Muscle of leg (tissue), 11 donors: Measurements from ENCODE around the gene HSD17B13. TPM values are rescaled to one million over a fixed set of nuclear protein-coding genes. Genes with fewer than 3 reads are reported as not detected.

Experiments used
- DNase-seq: peaks from one replicate; pipeline ENCODE4 v3.0.0; 2013
- H3K27ac ChIP-seq: one replicate; pipeline ENCODE4 v1.5.1; 2013; ENCODE audit warnings: mild to moderate bottlenecking, low read length, control low read depth
- H3K27me3 ChIP-seq: one replicate; pipeline ENCODE4 v1.6.1; 2013; ENCODE audit warnings: low read length; ENCODE audit not compliant: control insufficient read depth, insufficient read depth
- H3K36me3 ChIP-seq: one replicate; pipeline ENCODE4 v1.6.1; 2013; ENCODE audit warnings: low read length; ENCODE audit not compliant: control insufficient read depth, insufficient read depth
- H3K4me1 ChIP-seq: one replicate; pipeline ENCODE4 v1.6.1; 2013; ENCODE audit warnings: low read length; ENCODE audit not compliant: control insufficient read depth, insufficient read depth
- H3K4me3 ChIP-seq: one replicate; pipeline ENCODE4 v1.5.1; 2013; ENCODE audit warnings: low read length, control low read depth
- H3K9me3 ChIP-seq: replicated peaks from 2 replicates; pipeline ENCODE4 v1.6.1; 2013; ENCODE audit warnings: low read depth, low read length; ENCODE audit not compliant: control insufficient read depth
- whole genome bisulfite sequencing: methylation state at CpG from one replicate; pipeline ENCODE4 v1.1.5; 2013; ENCODE audit warnings: missing lambda C conversion rate; ENCODE audit not compliant: insufficient coverage; 5-methylcytosine and 5-hydroxymethylcytosine counted together
- polyA plus RNA-seq, 8 donors: library from polyadenylated mRNA; unstranded; fragments of 120-200 nt; gene quantifications; one replicate each; pipeline versions ENCODE4 v1.2.1 to v1.2.3, GENCODE V29; 2013; ENCODE audit warnings: inconsistent platforms in 1 of 8, low replicate concordance in 1 of 8; ENCODE audit not compliant: insufficient read length in 8 of 8, insufficient read depth in 1 of 8
- total RNA-seq: library from RNA; stranded (reverse); fragments of 120-200 nt; gene quantifications from one replicate; pipeline ENCODE4 v1.2.4, GENCODE V29; 2013

Gene HSD17B13
- total and polyA plus RNA-seq, 9 donors, result 0.11 to 0.43 (median 0.27) TPM

GRCh38 chr4:87274327-87274726 is 48.4 kb downstream of the HSD17B13 start:
- Histone ChIP-seq H3K9me3 (no peaks in the 10 kb centered on the region), H3K27me3 (no peaks in the 10 kb centered on the region), H3K27ac (no peak overlapping the region), H3K36me3 (no peaks in the 10 kb centered on the region), H3K4me3 (no peak overlapping the region), H3K4me1 (no peaks in the 10 kb centered on the region)
- DNase-seq, result no peak

GRCh38 chr4:87270825-87271224 is 51.9 kb downstream of the HSD17B13 start:
- 57% methylated on average over 2 of the region's 7 CpGs for WGBS
- H3K9me3 ChIP-seq, result no peaks in the 10 kb centered on the region
- H3K27me3 ChIP-seq, result no peaks in the 10 kb centered on the region

DNA sequence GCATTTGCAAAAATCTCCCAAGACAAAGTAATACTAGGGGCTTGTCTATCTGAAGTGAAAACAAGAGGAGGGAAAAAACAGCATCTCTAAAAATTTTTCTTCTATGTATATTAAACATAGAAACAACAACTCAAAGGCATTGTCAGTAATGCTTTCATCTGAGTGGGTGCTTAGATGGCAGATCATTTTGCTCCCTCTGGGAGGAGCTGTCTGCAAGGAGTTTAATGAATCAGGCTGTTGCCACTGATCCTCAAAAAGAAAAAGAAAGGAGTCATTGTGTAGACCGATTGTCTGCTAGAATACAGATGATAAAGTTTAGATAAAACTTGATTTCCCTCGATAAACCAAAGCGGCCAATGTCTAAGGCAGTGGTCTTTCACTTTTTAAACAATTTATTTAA is 52.5 kb downstream of the HSD17B13 start:
- Histone ChIP-seq H3K36me3 (no peaks in the 10 kb centered on the region), H3K27ac (no peak overlapping the region), H3K9me3 (no peaks in the 10 kb centered on the region), H3K27me3 (no peaks in the 10 kb centered on the region), H3K4me3 (no peak overlapping the region), H3K4me1 (no peaks in the 10 kb centered on the region)
- no CpG with 5 or more reads among the region's 3 CpGs for WGBS
- DNase-seq, result peak; percentile 14

More at GRCh38 chr4:87270825-87271224, 51.9 kb downstream of the HSD17B13 start:
- Histone ChIP-seq H3K4me3 (no peak overlapping the region), H3K27ac (no peak overlapping the region), H3K4me1 (no peaks in the 10 kb centered on the region), H3K36me3 (no peaks in the 10 kb centered on the region)
- DNase-seq, result no peak

GRCh38 chr4:87268411-87268810 is 54.3 kb downstream of the HSD17B13 start:
- Histone ChIP-seq H3K36me3 (no peaks in the 10 kb centered on the region), H3K27ac (no peak overlapping the region), H3K27me3 (no peaks in the 10 kb centered on the region), H3K4me3 (no peak overlapping the region), H3K9me3 (no peaks in the 10 kb centered on the region), H3K4me1 (no peaks in the 10 kb centered on the region)
- no CpG with 5 or more reads among the region's 5 CpGs for WGBS
- no peak for DNase-seq

- H3K27ac ChIP-seq, result no peak overlapping the region
Measured at GRCh38 chr4:87266986-87267385, 55.7 kb downstream of the HSD17B13 start.

DNA sequence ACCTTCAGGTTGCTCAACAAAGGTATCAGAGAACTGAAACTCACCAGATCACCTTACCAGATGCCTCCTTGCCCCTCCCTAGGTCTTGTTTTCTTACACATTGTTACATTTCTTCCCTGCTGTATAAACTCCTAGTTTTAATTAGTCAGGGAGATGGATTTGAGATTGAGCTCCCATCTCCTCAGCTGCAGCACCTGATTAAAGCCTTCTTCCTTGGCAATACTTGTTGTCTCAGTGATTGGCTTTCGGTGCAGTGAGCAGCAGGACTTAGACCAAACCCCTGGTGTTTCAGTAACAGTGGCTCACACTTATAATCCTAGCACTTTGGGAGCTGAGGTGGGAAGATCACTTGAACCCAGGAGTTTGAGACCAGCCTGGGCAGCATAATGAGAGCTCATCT is 59.8 kb downstream of the HSD17B13 start:
- Histone ChIP-seq H3K4me1 (no peaks in the 10 kb centered on the region), H3K27ac (no peak overlapping the region), H3K4me3 (no peak overlapping the region), H3K27me3 (no peaks in the 10 kb centered on the region), H3K9me3 (no peaks in the 10 kb centered on the region), H3K36me3 (no peaks in the 10 kb centered on the region)
- WGBS, result no CpG with 5 or more reads among the region's 1 CpG
- DNase-seq, result no peak

More at GRCh38 chr4:87266986-87267385, 55.7 kb downstream of the HSD17B13 start:
- H3K4me1 ChIP-seq, result no peaks in the 10 kb centered on the region
- 40% methylated on average over 3 of the region's 3 CpGs for WGBS
- no peak for DNase-seq
- H3K9me3 ChIP-seq, result no peaks in the 10 kb centered on the region
- no peaks in the 10 kb centered on the region for H3K36me3 ChIP-seq
- no peaks in the 10 kb centered on the region for H3K27me3 ChIP-seq
- no peak overlapping the region for H3K4me3 ChIP-seq

GRCh38 chr4:87260477-87260876 is 62.2 kb downstream of the HSD17B13 start:
- Histone ChIP-seq H3K27ac (no peak overlapping the region), H3K4me3 (no peak overlapping the region), H3K4me1 (no peaks in the 10 kb centered on the region), H3K9me3 (no peaks in the 10 kb centered on the region), H3K36me3 (no peaks in the 10 kb centered on the region), H3K27me3 (no peaks in the 10 kb centered on the region)
- DNase-seq, result no peak
- no CpG with 5 or more reads among the region's 2 CpGs for WGBS

DNA sequence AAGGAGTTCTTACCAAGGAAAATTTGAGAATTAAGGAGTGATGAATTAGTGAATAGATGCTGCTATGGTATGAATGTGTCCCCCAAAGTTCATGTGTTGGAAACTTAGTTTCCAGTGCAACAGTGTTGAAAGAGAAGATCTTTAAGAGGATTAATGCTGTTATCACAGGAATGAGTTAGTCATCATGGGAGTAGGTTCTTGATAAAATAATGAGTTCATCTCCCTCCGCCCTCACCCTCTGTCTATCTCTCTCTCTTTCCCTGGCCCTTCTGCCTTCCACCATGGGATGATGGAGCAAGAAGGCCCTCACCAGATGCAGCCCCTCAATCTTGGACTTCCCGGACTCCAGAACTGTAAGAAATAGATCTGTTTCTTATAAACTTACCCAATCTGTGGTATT is 64.0 kb downstream of the HSD17B13 start:
- no peak for DNase-seq
- WGBS, result no CpG with 5 or more reads among the region's 2 CpGs
- H3K27me3 ChIP-seq, result no peaks in the 10 kb centered on the region
- H3K36me3 ChIP-seq, result no peaks in the 10 kb centered on the region
- no peak overlapping the region for H3K4me3 ChIP-seq
- no peaks in the 10 kb centered on the region for H3K4me1 ChIP-seq
- no peak overlapping the region for H3K27ac ChIP-seq
- no peaks in the 10 kb centered on the region for H3K9me3 ChIP-seq

- Histone ChIP-seq H3K4me3 (no peak overlapping the region), H3K27ac (no peak overlapping the region), H3K27me3 (no peaks in the 10 kb centered on the region), H3K4me1 (no peaks in the 10 kb centered on the region), H3K9me3 (no peaks in the 10 kb centered on the region), H3K36me3 (no peaks in the 10 kb centered on the region)
- DNase-seq, result no peak
- WGBS, result no CpG with 5 or more reads among the region's 3 CpGs
Measured at GRCh38 chr4:87257523-87257922, 65.2 kb downstream of the HSD17B13 start.

DNA sequence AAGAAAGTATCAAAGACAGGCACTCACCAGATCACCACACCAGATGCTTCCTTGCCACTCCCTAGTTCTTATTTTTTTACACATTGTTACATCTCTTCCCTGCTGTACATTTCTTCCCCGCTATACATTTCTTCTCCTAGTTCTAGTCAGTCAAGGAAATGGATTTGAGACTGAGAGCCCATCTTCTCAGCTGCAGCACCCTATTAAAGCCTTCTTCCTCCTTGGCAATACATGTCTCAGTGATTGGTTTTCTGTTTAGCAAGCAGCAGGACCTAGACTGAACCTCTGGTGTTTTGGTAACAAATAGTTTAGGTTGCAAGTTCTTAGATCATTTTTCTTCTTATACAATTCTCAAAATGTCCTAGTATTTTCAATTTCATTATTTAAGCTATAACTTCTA is 66.9 kb downstream of the HSD17B13 start:
- no peak for DNase-seq
- no peaks in the 10 kb centered on the region for H3K27me3 ChIP-seq
- H3K4me1 ChIP-seq, result no peaks in the 10 kb centered on the region
- H3K27ac ChIP-seq, result no peak overlapping the region
- no peaks in the 10 kb centered on the region for H3K36me3 ChIP-seq
- H3K4me3 ChIP-seq, result no peak overlapping the region
- no CpG with 5 or more reads among the region's 1 CpG for WGBS
- no peaks in the 10 kb centered on the region for H3K9me3 ChIP-seq
